SHP77 treated with DMSO at 0.1 percent for 48 hours (cell line): ENCODE measurements around the gene NOLC1.

Experiments used
- DNase-seq: peaks from one replicate; lab custom pipeline; 2025; lab: John Stamatoyannopoulos, UW

The NOLC1 gene

GRCh38 chr10:102151774-102152544, at the start of gene NOLC1:
Gene NOLC1 (plus strand): TSS chr10:102152389. CDS start chr10:102152411, 22 bp downstream.
- DNase-seq, result peak; percentile 95

GRCh38 chr10:102102421-102102820, 49.8 kb upstream of the NOLC1 start:
- no peak for DNase-seq

- DNase-seq, result no peak
Measured at GRCh38 chr10:102106998-102107397, 45.2 kb upstream of the NOLC1 start.

- DNase-seq, result no peak
Measured at GRCh38 chr10:102109166-102110116, 42.7 kb upstream of the NOLC1 start.

GRCh38 chr10:102111276-102111675, 40.9 kb upstream of the NOLC1 start:
- no peak for DNase-seq

- no peak for DNase-seq
Measured at GRCh38 chr10:102112210-102112817, 39.9 kb upstream of the NOLC1 start.

GRCh38 chr10:102113261-102113955, 38.8 kb upstream of the NOLC1 start:
- DNase-seq, result no peak

- no peak for DNase-seq
Measured at GRCh38 chr10:102113956-102114857, 38.0 kb upstream of the NOLC1 start.

GRCh38 chr10:102114861-102115618, 37.1 kb upstream of the NOLC1 start:
- DNase-seq, result peak; percentile 39

GRCh38 chr10:102115775-102116174, 36.4 kb upstream of the NOLC1 start:
- no peak for DNase-seq

- no peak for DNase-seq
Measured at GRCh38 chr10:102116656-102117055, 35.5 kb upstream of the NOLC1 start.

- DNase-seq, result peak; percentile 88
Measured at GRCh38 chr10:102117391-102118159, 34.6 kb upstream of the NOLC1 start.

- DNase-seq, result no peak
Measured at GRCh38 chr10:102118867-102119266, 33.3 kb upstream of the NOLC1 start.

GRCh38 chr10:102119417-102120141, 32.6 kb upstream of the NOLC1 start:
- no peak for DNase-seq

- peak; percentile 30 for DNase-seq
Measured at GRCh38 chr10:102120142-102120990, 31.8 kb upstream of the NOLC1 start, which contains the start of gene LDB1. Gene LDB1 (minus strand): TSS chr10:102120368. CDS start chr10:102120110, 258 bp downstream.

- no peak for DNase-seq
Measured at GRCh38 chr10:102120991-102121738, 31.0 kb upstream of the NOLC1 start.
